Measurements from ENCODE around the gene SYNE3. TPM values are rescaled to one million over a fixed set of nuclear protein-coding genes. Genes with fewer than 3 reads are reported as not detected.

Gene SYNE3
- total and polyA plus RNA-seq, 2 of the 8 experiments (the other 6 are each of a cell fraction or from before 2014, with no cell fraction given), result under 0.01 TPM; not detected in 1

GRCh38 chr14:95555053-95555452 is 38.6 kb upstream of the SYNE3 start:
- no peak overlapping the region for H2BK12ac ChIP-seq (ENCODE audit: low read depth, low read length)
- H3K79me1 ChIP-seq (ENCODE audit: low read depth, low read length), result no peaks in the 10 kb centered on the region; the same call in 1 of the 2 replicates
- H4K8ac ChIP-seq (ENCODE audit: extremely low read depth, insufficient read depth, low read length), result no peak overlapping the region
- H3K56ac ChIP-seq (replicated peaks; ENCODE audit: insufficient read length, low read depth, low read length), result no peak overlapping the region
- 90% methylated on average over 10 of the region's 10 CpGs; no CpG with 5 or more reads in 1 of the 2 experiments for WGBS, 2 experiments (ENCODE audit: extremely low coverage in 1 of 2, insufficient coverage in 1 of 2, insufficient read length in 1 of 2, insufficient replicate concordance in 2 of 2, low coverage in 1 of 2, low lambda C conversion rate in 2 of 2, missing lambda C conversion rate in 1 of 2)
- H3K4ac ChIP-seq (replicated peaks; ENCODE audit: insufficient read length, low read depth, low read length), result no peak overlapping the region
- TF ChIP-seq FOSL1 (IDR thresholded peaks at IDR 0.05; ENCODE audit: insufficient read depth, low read depth, low read length) (no peak), PHF8 (conservative IDR thresholded peaks at IDR 0.05; ENCODE audit: low read depth, low read length) (no peak), CTBP2 (IDR thresholded peaks at IDR 0.05; ENCODE audit: borderline replicate concordance, insufficient read depth, insufficient read length, low read length) (no peak), BRCA1 (IDR thresholded peaks at IDR 0.05; ENCODE audit: low read depth, low read length) (no peak), EZH2 (IDR thresholded peaks at IDR 0.05; ENCODE audit: low read depth, low read length, severe bottlenecking) (no peak), E2F6 (IDR thresholded peaks at IDR 0.05) (no peak), SUZ12 (IDR thresholded peaks at IDR 0.05; ENCODE audit: low read length) (no peak), JUND (IDR thresholded peaks at IDR 0.05; ENCODE audit: low read length) (no peak), TAF1 (IDR thresholded peaks at IDR 0.05; ENCODE audit: low read depth, low read length) (no peak), ZNF274 (IDR thresholded peaks at IDR 0.05; ENCODE audit: borderline replicate concordance, extremely low read depth, low read length) (no peak), TBP (IDR thresholded peaks at IDR 0.05; ENCODE audit: low read depth, low read length) (no peak), POU5F1 (IDR thresholded peaks at IDR 0.05; ENCODE audit: low read depth, low read length) (no peak), SIX5 (IDR thresholded peaks at IDR 0.05; ENCODE audit: low read depth, low read length) (no peak), CREB1 (IDR thresholded peaks at IDR 0.05) (no peak)
- H3K9me3 ChIP-seq (ENCODE audit: insufficient read depth in 2 of 2, low read depth in 1 of 2, low read length in 1 of 2), result no peaks in the 10 kb centered on the region
- H2AK5ac ChIP-seq (ENCODE audit: low read depth, low read length), result no peak overlapping the region
- FAIRE-seq, result no peak
- no peaks in the 10 kb centered on the region for H3K36me3 ChIP-seq (ENCODE audit: control insufficient read depth in 2 of 4, insufficient read depth in 4 of 4, low read length in 3 of 4)
- no peak overlapping the region for H3K18ac ChIP-seq (ENCODE audit: extremely low read depth, low read length)
- no peak overlapping the region for H3K27ac ChIP-seq (ENCODE audit: low read depth, low read length)
- H3K79me2 ChIP-seq (ENCODE audit: control insufficient read depth in 1 of 2, insufficient read depth in 2 of 2, low read length in 2 of 2), result no peaks in the 10 kb centered on the region
- ChIA-PET POLR2A (ENCODE audit: partially characterized antibody) (no interaction called here), CTCF (ENCODE audit: partially characterized antibody) (interaction anchor here (0.8 to 4.0 kb wide), 7 partner anchors 11 to 546 kb away, joined by 3 to 19 read pairs (median 3); no protein-coding TSS in a partner anchor)
- no peaks in the 10 kb centered on the region for H4K20me1 ChIP-seq (replicated peaks in 1 of 2; ENCODE audit: control insufficient read depth in 1 of 2, insufficient read depth in 2 of 2, low read length in 2 of 2)
- no peak overlapping the region for H2BK120ac ChIP-seq (replicated peaks; ENCODE audit: low read depth, low read length)
- no peak overlapping the region for H3K14ac ChIP-seq (ENCODE audit: insufficient read length)
- no peak overlapping the region for H3K4me2 ChIP-seq (ENCODE audit: insufficient read depth in 1 of 2, low read depth in 2 of 2, low read length in 2 of 2)
- H3K27me3 ChIP-seq (replicated peaks in 1 of 4; ENCODE audit: control insufficient read depth in 3 of 4, extremely low read depth in 1 of 4, insufficient read depth in 3 of 4, low read length in 3 of 4), result peaks cover 0 to 2% (median 0%) of the 10 kb centered on the region in 4 experiments; a peak in 4 of 7 replicates
- no peak overlapping the region for H2AFZ ChIP-seq (ENCODE audit: low read length)
- H3K9ac ChIP-seq (replicated peaks in 1 of 4; ENCODE audit: extremely low read depth in 1 of 4, low read depth in 3 of 4, low read length in 3 of 4), result no peak overlapping the region
- H2BK15ac ChIP-seq (ENCODE audit: low read length), result no peak overlapping the region
- H2BK5ac ChIP-seq (ENCODE audit: low read depth, low read length), result no peak overlapping the region
- H3K4me1 ChIP-seq (replicated peaks in 1 of 4; ENCODE audit: control insufficient read depth in 3 of 4, insufficient read depth in 4 of 4, low read length in 3 of 4), result peaks cover 0 to 3% (median 0%) of the 10 kb centered on the region in 4 experiments; a peak in 6 of 7 replicates
- no peak overlapping the region for H3K23ac ChIP-seq (ENCODE audit: insufficient read length)
- DNase-seq (ENCODE audit: low read depth in 1 of 2, low spot score in 2 of 2), result no peak
- peaks cover 3% of the 10 kb centered on the region; the same call in 1 of the 2 replicates for H3K23me2 ChIP-seq (ENCODE audit: low read depth, low read length)
- H4K91ac ChIP-seq (replicated peaks; ENCODE audit: insufficient read length, low read length), result no peak overlapping the region
- H4K5ac ChIP-seq (ENCODE audit: insufficient read length, low read depth, low read length), result no peak overlapping the region
- no peak overlapping the region for H2BK20ac ChIP-seq (ENCODE audit: low read length)
- H3K4me3 ChIP-seq (ENCODE audit: extremely low read depth in 1 of 4, insufficient read depth in 2 of 4, low read depth in 3 of 4, low read length in 4 of 4), result no peak overlapping the region

Data from H1 (cell line).